PC-9 (cell line): Measurements from ENCODE around the gene CRY2. TPM values are rescaled to one million over a fixed set of nuclear protein-coding genes. Genes with fewer than 3 reads are reported as not detected.

ENCODE experiments used
- BruUV-seq: library from RNA; stranded (reverse); fragments of 400-500 nt; replicated peaks from 2 replicates; lab custom pipeline; 2021; lab: Mats Ljungman, UMichigan
- CTCF ChIA-PET: fragments of 300-600 bp; sonication (Branson Sonifier 250); formaldehyde crosslinking; loops from one replicate; lab custom pipeline; 2022; ENCODE audit warnings: antibody characterized with exemption; lab: Charles Lee
- POLR2A ChIA-PET: fragments of 300-600 bp; sonication (Branson Sonifier 250); formaldehyde crosslinking; loops from one replicate; lab custom pipeline; 2022; ENCODE audit warnings: antibody characterized with exemption; ENCODE audit not compliant: unreplicated experiment; lab: Charles Lee
- DNase-seq, 2 experiments: peaks; one replicate each; pipeline versions ENCODE4 v3.0.0 to v3.0.0-alpha.2; 2015 to 2022; ENCODE audit warnings: mixed read lengths in 1 of 2
- H2AFZ ChIP-seq: fragments of 200-600 bp; sonication (generic); 2 replicates; pipeline ENCODE4 v1.8.1; 2017; ENCODE audit warnings: antibody characterized with exemption
- H3F3A ChIP-seq: fragments of 200-600 bp; sonication (generic); 2 replicates; pipeline ENCODE4 v1.8.1; 2017; ENCODE audit warnings: antibody characterized with exemption, mild to moderate bottlenecking, low read depth; ENCODE audit not compliant: insufficient read depth
- H3K27ac ChIP-seq: fragments of 200-600 bp; sonication (generic); 2 replicates; pipeline ENCODE4 v1.6.1; 2016; ENCODE audit warnings: mixed run types
- H3K27me3 ChIP-seq: fragments of 200-600 bp; sonication (generic); 2 replicates; pipeline ENCODE4 v1.6.1; 2016; ENCODE audit warnings: low read depth, mixed run types; ENCODE audit not compliant: insufficient read depth
- H3K36me3 ChIP-seq: fragments of 200-600 bp; sonication (generic); 2 replicates; pipeline ENCODE4 v1.6.1; 2016; ENCODE audit warnings: low read depth, mixed run types
- H3K4me1 ChIP-seq: fragments of 200-600 bp; sonication (generic); replicated peaks from 2 replicates; pipeline ENCODE4 v1.6.1; 2016; ENCODE audit warnings: mixed run types; ENCODE audit not compliant: insufficient read depth
- H3K4me2 ChIP-seq: fragments of 200-600 bp; sonication (generic); 2 replicates; pipeline ENCODE4 v1.6.1; 2017; ENCODE audit warnings: mixed run types
- H3K4me3 ChIP-seq: fragments of 200-600 bp; sonication (generic); 2 replicates; pipeline ENCODE4 v1.6.1; 2016; ENCODE audit warnings: mixed run types
- H3K79me2 ChIP-seq: fragments of 200-600 bp; sonication (generic); 2 replicates; pipeline ENCODE4 v1.6.1; 2017; ENCODE audit warnings: low read depth, mixed run types
- H3K9me2 ChIP-seq: fragments of 200-600 bp; sonication (generic); 2 replicates; pipeline ENCODE4 v1.8.1; 2017; ENCODE audit warnings: mild to moderate bottlenecking; ENCODE audit not compliant: insufficient read depth
- H3K9me3 ChIP-seq: fragments of 200-600 bp; sonication (generic); 2 replicates; pipeline ENCODE4 v1.8.1; 2016; ENCODE audit warnings: low read depth; ENCODE audit not compliant: insufficient read depth
- H4K20me1 ChIP-seq: fragments of 200-600 bp; sonication (generic); 2 replicates; pipeline ENCODE4 v1.8.1; 2017; ENCODE audit not compliant: insufficient read depth
- CTCF ChIP-seq: fragments of 200-600 bp; sonication (generic); conservative IDR thresholded peaks from 2 replicates; pipeline ENCODE4 v1.6.1; 2017; ENCODE audit warnings: mixed run types, antibody characterized with exemption, mild to moderate bottlenecking, moderate library complexity
- EZH2 ChIP-seq: fragments of 200-600 bp; sonication (generic); IDR thresholded peaks from 2 replicates; pipeline ENCODE4 v1.8.0; 2017; ENCODE audit warnings: antibody characterized with exemption, low read depth
- intact Hi-C: fragments of 100-400 bp; cut with micrococcal nuclease; formaldehyde crosslinking; loops from one replicate; pipeline ENCODE4 v1.10.0; 2022; ENCODE audit not compliant: unreplicated experiment
- total RNA-seq: library from RNA; stranded (reverse); gene quantifications from 2 replicates; pipeline ENCODE4 v1.2.3, GENCODE V29; 2021

CRY2 gene
- total RNA-seq, 1 experiment from 2014 or later: 17.5 TPM

- Histone ChIP-seq H2AFZ (no peak overlapping the region), H3F3A (peaks cover 7% of the 10 kb centered on the region; the same call in 1 of the 2 replicates), H3K79me2 (no peaks in the 10 kb centered on the region), H3K27ac (no peak overlapping the region), H3K9me3 (no peaks in the 10 kb centered on the region), H3K27me3 (no peaks in the 10 kb centered on the region), H3K4me1 (no peaks in the 10 kb centered on the region), H4K20me1 (no peaks in the 10 kb centered on the region), H3K36me3 (0 out of 2 replicates have a peak, but pooled peaks cover 4% of the 10 kb centered on the region), H3K4me2 (no peak overlapping the region), H3K9me2 (no peaks in the 10 kb centered on the region), H3K4me3 (no peak overlapping the region)
- intact Hi-C loops: no loop called here
- DNase-seq: no peak
- ChIA-PET POLR2A (no interaction called here), CTCF (no interaction called here)
- TF ChIP-seq EZH2 (no peak), CTCF (no peak)
- no TSS peak for BruUV-seq
These were observed 62.6 kb downstream of the CRY2 start for GRCh38 chr11:45909594-45910475.

- BruUV-seq: no TSS peak
- no peaks in the 10 kb centered on the region for H4K20me1 ChIP-seq
- no peak overlapping the region for H3K4me3 ChIP-seq
- H3K27ac ChIP-seq: no peak overlapping the region
- no peak for TF ChIP-seq EZH2
- no peak overlapping the region for H2AFZ ChIP-seq
- H3K4me2 ChIP-seq: no peak overlapping the region
- no peak for DNase-seq
- no peaks in the 10 kb centered on the region for H3K9me2 ChIP-seq
- no peaks in the 10 kb centered on the region for H3K9me3 ChIP-seq
- intact Hi-C loops: no loop called here
- H3K36me3 ChIP-seq: 0 out of 2 replicates have a peak, but pooled peaks cover 8% of the 10 kb centered on the region
- CTCF ChIA-PET: no interaction called here
- POLR2A ChIA-PET: no interaction called here
- peaks cover 7% of the 10 kb centered on the region; the same call in 1 of the 2 replicates for H3F3A ChIP-seq
- H3K4me1 ChIP-seq: no peaks in the 10 kb centered on the region
- no peaks in the 10 kb centered on the region for H3K79me2 ChIP-seq
- H3K27me3 ChIP-seq: no peaks in the 10 kb centered on the region
These were observed 63.3 kb downstream of the CRY2 start for GRCh38 chr11:45910623-45911022.

DNA sequence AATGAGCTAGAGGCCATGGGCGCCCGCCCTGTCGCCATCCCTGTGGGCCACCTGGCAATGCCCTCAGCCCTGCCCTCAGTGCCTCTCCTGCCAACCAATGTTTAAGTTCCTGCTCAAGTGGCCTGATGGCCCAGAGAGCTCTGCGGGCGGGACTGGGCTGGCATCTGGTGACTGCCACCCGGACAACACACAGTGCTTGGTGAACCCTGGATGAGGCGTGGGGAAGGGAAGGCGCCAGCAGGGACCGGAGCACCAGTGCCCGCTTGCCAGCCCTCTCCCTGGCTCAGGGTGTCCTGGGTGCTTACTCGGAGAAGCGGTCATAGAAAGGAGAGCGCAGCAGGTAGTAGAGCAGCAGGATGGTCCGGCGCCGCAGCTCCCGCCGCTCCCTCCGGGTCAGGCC is 66.2 kb downstream of the CRY2 start:
- no peak for TF ChIP-seq CTCF
- TF ChIP-seq EZH2: no peak
- no peak overlapping the region for H3K4me3 ChIP-seq
- ChIA-PET POLR2A (no interaction called here), CTCF (no interaction called here)
- peaks cover 18% of the 10 kb centered on the region for H3K79me2 ChIP-seq
- peaks cover 9% of the 10 kb centered on the region; the same call in 1 of the 2 replicates for H3K4me1 ChIP-seq
- no peaks in the 10 kb centered on the region for H3K9me3 ChIP-seq
- no peak overlapping the region for H3K27ac ChIP-seq
- no peaks in the 10 kb centered on the region for H4K20me1 ChIP-seq
- no peak overlapping the region for H2AFZ ChIP-seq
- intact Hi-C loops: no loop called here
- no peak for DNase-seq
- no peaks in the 10 kb centered on the region for H3K9me2 ChIP-seq
- no TSS peak for BruUV-seq
- peaks cover 4% of the 10 kb centered on the region; the same call in 1 of the 2 replicates for H3F3A ChIP-seq
- no peaks in the 10 kb centered on the region for H3K27me3 ChIP-seq
- no peak overlapping the region for H3K4me2 ChIP-seq
- 0 out of 2 replicates have a peak, but pooled peaks cover 8% of the 10 kb centered on the region for H3K36me3 ChIP-seq
